GM19239 (cell line): ENCODE results near the gene LSM10.

Source experiments
- DNase-seq: peaks from one replicate; pipeline ENCODE4 v3.0.0; 2011; ENCODE audit warnings: low spot score; ENCODE audit not compliant: insufficient read length
- FAIRE-seq: peaks from 2 replicates; lab custom pipeline; 2011; peaks lifted over from hg19 to GRCh38; lab: Jason Lieb, UNC

LSM10 gene

DNA sequence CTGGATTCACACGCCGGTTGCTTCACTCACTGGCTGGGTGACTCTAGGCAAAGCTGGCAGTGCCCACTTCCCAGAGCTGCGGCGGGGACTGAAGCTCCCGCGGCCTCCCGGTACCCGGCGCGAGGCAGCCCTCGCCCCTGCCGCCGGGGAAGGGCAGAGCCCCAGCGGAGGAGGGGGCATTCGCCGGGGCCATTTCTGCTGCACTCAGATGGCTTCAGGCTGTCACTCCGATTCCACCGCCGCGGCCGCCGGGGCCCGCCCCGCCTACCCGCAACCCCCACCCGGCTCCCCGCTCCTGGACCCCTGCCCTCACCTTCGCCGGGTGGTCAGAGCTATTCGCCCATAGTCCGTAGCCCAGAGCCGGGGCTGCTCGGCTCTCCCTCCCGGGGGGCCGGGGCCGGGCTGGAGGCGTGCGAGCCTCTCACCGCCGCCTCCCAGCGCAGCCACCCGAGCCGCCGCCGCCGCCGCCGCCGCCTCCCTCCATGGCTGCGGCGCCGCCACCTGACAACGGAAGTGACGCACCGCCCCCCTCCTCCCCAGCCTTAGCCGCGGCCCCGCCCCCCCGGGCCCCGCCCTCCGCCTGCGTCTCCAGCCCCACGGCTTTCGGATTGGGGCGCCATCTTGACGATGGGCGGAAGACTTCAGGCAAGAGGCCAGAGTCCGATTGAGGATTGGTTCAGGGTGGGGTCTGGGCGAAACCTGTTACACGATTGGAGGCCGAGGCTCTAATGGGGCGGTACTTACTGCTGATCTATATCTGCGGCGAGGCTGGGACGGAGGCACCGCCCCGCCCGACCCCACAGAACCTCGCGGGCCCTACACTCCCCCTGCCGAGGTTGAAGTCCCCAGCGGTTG lies 12.1 kb downstream of the LSM10 start, which contains the start of gene STK40:
STK40 (minus strand) TSS at position 515 of the 855 bp plus-strand sequence. CDS start 24,592 bp downstream, outside the sequence.
- FAIRE-seq, result no peak
- DNase-seq, result peak; percentile 84

DNA sequence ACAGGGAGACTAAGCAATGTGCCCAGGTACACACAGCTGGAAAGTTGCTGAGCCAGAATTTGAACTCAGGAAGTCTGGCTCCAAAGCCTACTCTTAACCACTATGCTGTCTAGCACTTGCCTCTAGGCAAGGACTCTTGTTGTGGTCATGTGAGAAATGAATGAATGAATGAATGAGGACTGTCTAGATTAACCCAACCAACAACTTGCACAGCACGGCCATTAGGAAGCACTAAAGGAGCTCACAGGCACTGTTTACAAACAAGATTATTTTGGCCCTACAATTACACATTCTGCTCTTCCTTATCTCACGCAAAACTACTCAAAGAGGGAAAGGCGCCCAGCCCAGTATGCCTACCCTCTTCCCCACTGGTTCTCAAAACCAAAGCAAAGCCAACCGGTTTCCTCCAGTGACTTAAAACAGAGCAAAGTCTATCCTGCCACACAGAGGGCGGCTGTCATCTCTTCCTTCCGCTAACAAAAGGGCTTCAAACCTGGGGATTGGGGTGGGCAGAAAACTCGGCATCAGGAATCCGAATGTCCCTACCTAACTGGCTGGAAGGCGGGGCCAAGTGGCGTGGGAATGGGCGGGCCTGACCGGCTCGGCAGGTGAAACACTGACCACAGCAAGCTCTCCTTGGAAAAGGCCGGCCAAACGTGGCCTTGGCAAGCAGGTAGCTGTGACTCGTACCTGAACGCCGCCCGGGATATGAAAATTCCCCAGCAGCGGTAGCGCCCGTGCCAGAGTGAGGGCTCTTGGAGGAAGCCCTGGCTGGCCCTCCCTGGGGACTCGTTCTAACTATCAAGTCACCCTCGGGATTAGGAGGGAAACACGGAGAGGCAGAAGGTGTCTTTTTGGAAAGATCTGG lies 12.9 kb downstream of the LSM10 start:
- DNase-seq (no peak), FAIRE-seq (peak; percentile 74)

DNA sequence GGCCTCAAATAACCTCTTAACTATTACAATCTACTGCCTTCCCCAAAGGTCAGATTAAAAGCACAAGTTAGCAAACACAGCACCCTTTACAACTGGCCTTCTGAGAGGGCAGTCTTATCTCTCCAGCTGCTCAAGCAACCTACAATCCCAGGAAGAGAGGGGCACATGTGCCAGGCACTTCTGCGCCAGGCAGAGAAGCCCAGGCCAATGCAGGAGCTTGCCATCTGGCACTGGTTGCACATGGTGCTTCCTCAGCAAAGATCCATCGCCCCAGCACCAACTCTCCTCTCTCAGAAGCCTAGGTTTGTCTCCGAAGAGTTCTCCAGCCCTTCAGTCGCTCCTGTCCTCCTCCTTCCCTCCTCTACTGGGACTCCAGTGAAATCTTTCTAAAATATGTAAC lies 14.5 kb downstream of the LSM10 start:
- DNase-seq (no peak), FAIRE-seq (no peak)

DNA sequence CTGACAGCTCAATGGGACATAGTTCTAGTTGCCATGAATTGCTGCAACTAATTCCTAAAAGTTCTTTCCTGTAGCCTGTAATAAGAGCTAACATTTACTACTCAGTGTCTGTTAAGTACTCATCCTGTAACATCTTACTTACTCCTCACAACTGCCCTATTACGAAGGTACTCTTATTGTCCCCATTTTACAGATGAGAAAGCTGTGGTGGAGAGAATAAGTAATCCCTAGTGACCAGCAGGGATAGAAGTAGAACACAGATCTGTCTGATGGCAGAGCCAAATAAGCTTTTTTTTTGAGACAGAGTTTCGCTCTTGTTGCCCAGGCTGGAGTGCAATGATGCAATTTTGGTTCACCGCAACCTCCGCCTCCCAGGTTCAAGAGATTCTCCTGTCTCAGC lies 15.0 kb downstream of the LSM10 start:
- DNase-seq (no peak), FAIRE-seq (no peak)

DNA sequence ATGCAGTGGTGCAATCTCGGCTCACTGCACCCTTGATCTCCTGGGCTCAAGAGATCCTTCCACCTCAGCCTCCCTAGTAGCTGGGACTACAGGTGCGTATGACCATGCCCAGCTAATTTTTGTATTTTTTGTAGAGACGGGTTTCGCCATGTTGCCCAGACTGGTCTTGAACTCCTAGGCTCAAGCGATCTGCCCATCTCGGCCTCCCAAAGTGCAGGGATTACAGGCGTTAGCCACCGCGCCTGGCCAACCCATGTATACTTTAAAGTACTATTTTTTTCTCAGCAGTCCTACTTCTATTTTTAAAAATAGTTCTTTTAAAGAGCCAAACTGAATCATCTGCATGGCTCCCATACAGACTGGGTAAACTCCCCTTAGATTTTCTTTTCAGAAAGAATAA lies 15.5 kb downstream of the LSM10 start:
- no peak for DNase-seq
- no peak for FAIRE-seq

DNA sequence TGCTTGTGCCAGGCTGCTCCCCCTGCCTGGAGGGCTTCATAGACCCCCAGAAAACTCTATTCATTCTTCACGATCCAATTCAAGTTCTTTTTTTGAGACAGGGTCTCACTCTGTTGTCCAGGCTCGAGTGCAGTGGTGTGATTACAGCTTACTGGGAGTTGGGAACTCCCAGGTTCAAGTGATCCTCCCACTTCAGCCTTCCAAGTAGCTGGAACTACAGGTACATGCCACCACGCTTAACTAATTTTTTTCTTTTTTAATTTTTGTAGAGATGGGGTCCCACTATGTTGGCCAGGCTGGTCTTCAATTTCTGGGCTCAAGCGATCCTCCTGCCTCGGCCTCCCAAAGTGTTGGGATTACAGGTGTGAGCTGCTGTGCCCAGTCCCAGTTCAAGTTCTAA lies 16.3 kb downstream of the LSM10 start:
- no peak for DNase-seq
- no peak for FAIRE-seq

DNA sequence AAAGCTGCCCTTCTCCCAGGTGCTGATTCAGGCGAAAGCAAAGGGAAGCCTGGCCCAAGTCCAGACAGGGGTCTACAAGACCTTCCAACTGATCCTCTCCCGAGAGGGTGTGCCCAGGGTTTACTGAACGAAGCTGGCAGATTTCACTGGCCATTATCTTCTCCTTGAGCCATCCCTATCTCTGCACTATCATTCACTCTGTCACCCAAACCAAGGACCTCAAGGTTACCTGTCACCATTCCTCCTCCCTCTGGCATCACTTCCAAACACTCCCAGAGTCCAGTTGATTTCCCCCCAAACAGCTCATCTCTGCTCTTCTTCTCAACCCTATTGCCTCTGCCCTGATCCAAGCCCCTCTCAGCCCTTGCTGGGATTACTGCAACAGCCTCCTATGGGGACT lies 16.9 kb downstream of the LSM10 start:
- DNase-seq, result no peak
- no peak for FAIRE-seq

DNA sequence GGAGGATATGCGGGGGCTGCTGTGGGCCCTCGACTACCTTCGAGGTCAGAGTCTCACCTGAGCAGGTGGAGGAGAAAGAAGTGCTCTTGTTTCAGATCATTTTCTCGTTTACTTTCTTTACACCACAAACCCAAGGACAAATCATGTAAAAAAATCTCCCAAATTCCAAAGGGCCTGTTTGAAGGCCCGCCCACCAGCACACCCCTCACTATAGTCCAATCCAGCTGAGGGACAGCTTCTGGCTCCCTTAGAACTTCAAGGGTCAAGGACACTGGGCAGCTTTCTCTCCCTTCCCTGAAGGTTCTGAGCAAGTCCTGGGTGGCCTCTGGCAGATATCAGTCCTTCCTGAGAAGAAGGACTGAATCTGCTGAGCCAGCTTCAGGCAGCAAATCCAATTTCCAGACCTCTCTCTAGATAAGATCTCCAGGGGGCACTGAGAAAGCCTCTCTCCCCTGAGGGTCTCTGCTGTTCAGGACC lies 17.5 kb downstream of the LSM10 start:
- no peak for FAIRE-seq

DNA sequence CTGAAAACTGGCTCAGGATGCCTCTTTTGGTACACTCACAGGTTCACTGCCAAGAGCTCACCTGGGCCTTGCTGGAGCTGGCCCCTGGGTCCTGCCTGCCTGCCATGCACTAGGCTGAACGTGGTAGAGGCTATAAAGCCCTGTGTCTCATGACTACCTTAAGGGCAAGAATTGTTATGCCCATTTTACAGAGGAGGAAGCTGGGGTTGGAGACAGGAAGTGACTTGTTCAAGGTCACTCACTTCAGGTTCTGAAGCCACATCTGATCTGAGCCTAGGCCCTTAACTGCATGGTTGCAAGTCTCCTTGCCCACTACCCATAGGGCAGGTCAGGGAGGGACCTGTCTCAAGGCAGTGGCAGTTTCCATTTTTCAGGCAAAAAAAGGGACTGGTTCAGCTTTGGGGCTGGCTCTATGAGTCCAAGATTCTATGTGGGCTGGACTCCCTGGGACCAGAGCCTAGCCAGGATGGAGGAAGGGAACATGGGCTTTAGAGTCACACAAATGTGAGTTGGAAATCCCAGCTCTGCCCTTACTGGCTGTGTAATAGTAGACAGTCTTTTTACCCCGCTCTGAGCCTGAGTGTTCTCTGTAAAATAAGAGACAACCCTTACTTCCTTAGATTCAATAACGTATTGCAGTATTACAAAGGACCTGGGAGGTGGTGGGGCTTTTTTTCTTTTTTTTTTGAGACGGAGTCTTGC lies 19.8 kb downstream of the LSM10 start:
- FAIRE-seq, result peak; percentile 21
- DNase-seq, result no peak

More for the DNA sequence above, 17.5 kb downstream of the LSM10 start:
- DNase-seq, result no peak

DNA sequence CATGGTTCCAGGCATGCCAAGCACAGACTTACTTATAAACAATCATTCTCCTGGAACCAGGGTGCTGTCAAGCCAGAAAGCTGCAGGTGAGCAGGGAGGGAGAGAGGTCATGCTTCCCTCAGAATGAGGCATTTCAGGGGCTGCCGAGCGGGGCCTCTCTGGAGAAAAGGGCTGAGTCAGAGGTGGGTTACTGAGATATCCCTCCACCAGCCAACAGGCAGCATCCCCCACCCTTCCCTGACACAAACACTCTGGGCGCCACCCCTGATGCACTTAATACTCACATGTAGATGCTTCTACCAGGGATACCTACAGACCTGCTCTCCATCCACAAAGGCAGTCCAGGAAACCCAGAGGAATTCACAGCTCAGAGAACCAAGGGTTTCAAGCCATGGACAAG lies 25.1 kb downstream of the LSM10 start:
- no peak for FAIRE-seq

DNA sequence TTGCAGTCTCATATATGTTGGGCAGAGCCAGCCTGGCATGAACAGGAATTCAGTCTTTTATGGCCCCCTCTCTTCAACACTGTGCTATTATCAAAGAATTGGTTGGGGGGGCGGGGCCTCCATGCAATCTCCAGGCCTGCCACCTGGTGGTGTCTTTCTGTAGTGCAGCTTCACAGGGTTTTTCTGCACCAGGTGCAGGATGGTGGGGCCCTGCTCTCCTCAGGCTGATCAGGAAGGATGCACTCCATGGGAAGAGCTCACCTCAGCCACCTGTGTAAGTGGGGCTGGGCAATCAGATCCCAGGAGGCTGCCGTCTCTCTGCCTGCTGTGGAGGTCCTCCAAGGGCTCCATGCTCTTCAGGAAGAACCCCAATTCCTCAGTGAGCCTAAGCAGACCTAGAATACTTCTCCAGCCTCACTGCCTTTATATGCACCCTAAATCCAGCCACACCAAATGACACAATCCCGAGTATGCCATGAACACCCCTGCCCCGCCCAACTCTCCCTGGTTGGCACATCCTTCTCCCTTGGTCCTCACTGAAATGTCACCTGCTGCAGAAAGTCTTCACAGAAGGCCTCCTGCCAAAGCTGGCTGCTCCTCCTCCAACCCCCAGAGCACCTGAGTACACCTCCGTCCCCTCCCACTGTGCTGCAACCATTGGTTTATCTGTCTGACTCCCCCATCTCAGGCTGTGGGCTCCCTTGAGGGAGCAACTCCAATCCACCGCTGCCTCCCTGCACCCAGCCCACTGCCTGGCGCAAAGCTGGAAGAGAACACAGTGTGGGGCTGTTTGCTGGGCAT lies 28.4 kb downstream of the LSM10 start:
- FAIRE-seq (peak; percentile 97), DNase-seq (peak; percentile 66)

More for the DNA sequence above, 25.1 kb downstream of the LSM10 start:
- no peak for DNase-seq

DNA sequence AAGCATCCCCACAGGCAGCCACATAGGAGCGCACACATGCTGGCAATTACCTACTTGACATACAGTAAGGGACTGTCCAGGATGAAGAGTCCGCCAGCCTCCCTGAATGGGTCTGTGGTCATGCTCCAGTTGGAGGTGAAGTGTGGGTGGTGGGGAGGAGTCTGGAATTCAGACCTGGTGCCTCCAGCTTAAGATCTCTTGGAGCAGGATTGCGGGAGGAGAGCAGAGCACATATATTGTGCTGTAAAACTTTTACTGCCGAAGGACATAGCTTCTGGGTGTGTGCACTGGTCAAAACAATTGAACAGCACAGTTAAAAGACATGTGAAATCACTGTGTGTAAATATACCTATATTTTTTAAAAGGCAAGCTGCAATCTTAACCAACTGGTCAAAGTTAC lies 29.9 kb downstream of the LSM10 start:
- FAIRE-seq, result no peak
- no peak for DNase-seq

DNA sequence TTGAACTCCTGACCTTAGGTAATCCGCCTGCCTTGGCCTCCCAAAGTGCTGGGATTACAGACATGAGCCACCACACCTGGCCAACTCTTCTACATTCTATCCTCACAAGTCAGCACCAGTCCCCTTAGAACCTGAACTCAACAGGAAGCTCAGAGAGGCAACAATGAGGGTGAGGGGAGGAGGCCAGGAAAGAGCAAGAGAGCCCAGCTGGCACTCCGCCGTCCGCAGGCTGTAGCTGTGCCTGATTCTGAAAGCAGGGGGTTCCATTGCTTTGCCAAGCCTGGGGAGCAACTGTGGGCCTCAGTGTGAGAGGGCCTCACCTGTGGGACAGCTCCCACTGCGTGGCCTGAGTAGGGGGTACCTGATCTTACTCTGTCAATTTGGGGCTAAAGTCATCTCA lies 30.6 kb downstream of the LSM10 start:
- FAIRE-seq (no peak), DNase-seq (no peak)

DNA sequence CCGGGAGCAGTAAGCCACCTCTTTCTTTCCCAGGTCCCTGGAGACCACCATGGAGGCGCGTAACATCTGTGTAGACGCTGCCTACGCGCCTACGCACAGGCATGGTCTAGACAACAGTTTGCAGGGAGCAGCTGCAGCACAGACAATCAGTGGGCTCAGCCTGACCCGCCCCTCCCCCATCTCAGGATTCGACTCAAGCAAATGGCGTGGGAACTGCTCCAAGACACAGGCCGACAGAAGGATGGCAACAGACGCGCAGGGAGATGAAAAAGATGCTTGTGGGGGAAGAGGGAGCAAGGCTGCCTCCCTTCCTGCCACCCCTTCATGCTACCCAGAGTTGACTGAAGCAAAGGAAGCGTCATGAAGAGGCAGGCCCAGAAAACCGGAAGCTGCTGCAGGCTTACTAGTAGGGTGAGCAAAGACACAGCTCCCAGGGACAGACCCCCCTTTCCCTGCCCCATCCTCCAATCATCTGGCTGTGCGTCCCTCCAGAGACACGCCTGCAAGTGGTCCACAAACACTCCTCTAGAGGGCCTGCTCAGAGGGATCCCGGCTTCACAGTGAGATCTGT lies 31.5 kb downstream of the LSM10 start:
- DNase-seq, result no peak
- FAIRE-seq, result peak; percentile 83

DNA sequence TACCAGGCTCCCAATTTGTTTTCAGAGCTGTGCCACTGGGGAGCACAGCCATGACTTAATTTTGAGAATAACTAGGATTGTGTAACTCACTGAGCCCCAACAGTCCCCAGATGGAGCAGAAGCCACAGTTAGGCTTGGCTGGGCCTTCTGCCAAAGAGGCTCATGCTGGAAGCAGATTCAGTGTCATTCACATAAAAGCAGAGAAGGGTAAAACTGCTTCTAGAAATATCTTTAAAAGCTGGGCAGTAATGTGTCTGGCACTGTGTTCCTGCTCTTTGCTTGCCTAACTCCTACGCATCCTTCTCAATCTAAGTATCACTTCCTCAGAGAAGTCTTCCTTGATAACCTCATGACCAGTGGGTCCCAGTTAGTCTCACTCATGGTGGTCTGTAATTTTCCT lies 32.3 kb downstream of the LSM10 start:
- no peak for DNase-seq

DNA sequence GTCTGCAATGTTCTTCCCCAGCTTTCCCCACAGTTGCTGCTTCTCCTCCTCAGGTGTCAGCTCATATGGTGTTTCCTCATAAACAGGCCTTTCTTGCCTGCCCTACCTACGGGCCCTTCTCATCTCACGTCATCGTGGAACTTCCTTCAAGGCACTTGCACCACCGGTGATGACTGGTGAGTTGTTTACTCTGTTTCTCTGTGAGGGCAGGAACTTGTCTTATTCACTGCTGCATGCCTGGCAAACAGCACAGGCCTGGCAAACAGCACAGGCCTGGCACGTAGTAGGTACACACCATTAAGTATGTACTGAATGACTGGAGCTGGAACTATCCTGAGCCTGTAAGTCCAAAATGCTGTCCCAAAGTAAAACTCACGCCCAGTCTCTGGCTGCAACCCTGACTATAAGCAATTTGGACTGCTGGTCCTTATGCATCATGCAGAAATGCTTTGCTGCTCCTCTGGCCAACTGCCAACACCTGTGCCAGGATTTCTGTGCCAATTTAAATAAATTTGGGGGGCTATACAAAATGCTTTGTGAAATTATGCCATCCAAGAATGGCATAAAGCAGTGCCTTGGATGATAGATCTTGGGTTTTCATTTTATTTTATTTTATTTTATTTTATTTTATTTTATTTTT lies 37.7 kb downstream of the LSM10 start:
- DNase-seq, result no peak
- no peak for FAIRE-seq

More for the DNA sequence above, 32.3 kb downstream of the LSM10 start:
- no peak for FAIRE-seq

DNA sequence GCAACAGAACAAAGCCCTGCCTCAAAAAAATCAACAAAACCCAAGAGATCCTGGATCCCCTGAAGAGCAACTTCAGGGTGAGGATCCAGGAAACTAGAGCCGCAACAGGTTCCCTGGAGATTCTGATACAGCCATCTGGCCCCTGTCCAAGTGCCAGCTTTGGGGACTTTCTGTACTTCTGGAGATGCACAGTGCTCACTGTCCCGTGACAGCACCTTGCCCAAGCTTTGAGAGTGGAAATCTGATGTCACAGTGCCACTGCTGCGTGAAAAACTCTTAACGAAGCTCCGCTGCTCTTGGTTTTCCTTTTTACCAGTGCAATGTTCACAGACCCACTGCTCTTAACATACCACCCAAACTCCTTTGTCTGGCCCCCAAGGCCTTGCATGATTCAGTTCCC lies 38.3 kb downstream of the LSM10 start:
- no peak for FAIRE-seq
- DNase-seq, result no peak

DNA sequence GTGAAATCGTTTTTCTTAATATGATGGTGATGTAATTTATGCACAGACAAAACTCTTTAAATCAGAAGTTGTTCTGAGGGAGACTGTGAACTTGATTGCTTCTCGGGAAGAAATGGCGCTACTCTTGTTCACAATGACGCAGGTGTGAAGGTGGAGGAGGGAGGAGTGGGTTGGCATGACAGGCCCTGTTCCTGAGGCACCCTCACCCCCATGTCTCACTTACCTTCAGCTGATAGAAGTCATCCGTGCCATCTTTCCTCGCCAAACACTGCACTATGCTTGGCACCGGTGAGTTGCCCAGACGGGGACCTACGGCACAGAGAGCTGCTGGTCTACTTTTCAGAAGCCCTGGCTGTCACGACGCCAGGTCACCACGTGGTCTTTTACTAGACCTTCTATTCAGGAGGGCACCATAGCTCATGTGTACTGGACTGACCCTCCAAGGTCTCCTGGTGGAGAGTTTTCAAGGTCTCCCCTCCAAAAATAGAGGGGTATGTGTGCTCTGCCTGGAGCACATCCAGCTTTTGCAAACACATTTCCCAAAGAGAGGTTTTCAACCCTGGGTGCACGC lies 39.1 kb downstream of the LSM10 start:
- FAIRE-seq (no peak), DNase-seq (no peak)
